Measurements from ENCODE around the gene IGF2. TPM values are rescaled to one million over a fixed set of nuclear protein-coding genes. Genes with fewer than 3 reads are reported as not detected.

The IGF2 gene
- polyA plus RNA-seq, 1 donor from 2014 or later, result not detected

GRCh38 chr11:2133241-2134021, 5.8 kb downstream of the IGF2 start:
- no peak overlapping the region for H3K4me3 ChIP-seq (ENCODE audit: low read length)
- no peak overlapping the region for H3K9ac ChIP-seq (ENCODE audit: low read length)
- no peaks in the 10 kb centered on the region for H3K79me2 ChIP-seq (replicated peaks; ENCODE audit: insufficient read depth, low read length)
- H3K9me2 ChIP-seq (ENCODE audit: insufficient read depth, low read length), result no peaks in the 10 kb centered on the region
- no peaks in the 10 kb centered on the region for H3K36me3 ChIP-seq (ENCODE audit: insufficient read depth, low read length)
- H3K4me2 ChIP-seq (ENCODE audit: low read length), result no peak overlapping the region
- no peaks in the 10 kb centered on the region for H4K20me1 ChIP-seq (ENCODE audit: insufficient read depth)
- no peaks in the 10 kb centered on the region for H3F3A ChIP-seq (ENCODE audit: insufficient read depth, low read length, poor library complexity, severe bottlenecking)
- no peak overlapping the region for H3K27ac ChIP-seq (ENCODE audit: low read length)
- no peaks in the 10 kb centered on the region for H3K9me3 ChIP-seq (ENCODE audit: low read length)
- H3K27me3 ChIP-seq (ENCODE audit: insufficient read depth, low read depth, low read length), result peaks cover 17% of the 10 kb centered on the region
- TF ChIP-seq REST (IDR thresholded peaks at IDR 0.05; ENCODE audit: borderline replicate concordance) (no peak), CTCF (IDR thresholded peaks at IDR 0.05; ENCODE audit: poor library complexity, severe bottlenecking) (no peak), EZH2 (IDR thresholded peaks at IDR 0.05; ENCODE audit: borderline replicate concordance, insufficient read depth, low read length, poor library complexity, severe bottlenecking) (no peak)
- H2AFZ ChIP-seq (ENCODE audit: low read depth, low read length), result no peak overlapping the region

GRCh38 chr11:2132874-2133240, 6.3 kb downstream of the IGF2 start:
- no peaks in the 10 kb centered on the region for H4K20me1 ChIP-seq (ENCODE audit: insufficient read depth)
- H3K4me3 ChIP-seq (ENCODE audit: low read length), result no peak overlapping the region
- no peaks in the 10 kb centered on the region for H3K36me3 ChIP-seq (ENCODE audit: insufficient read depth, low read length)
- no peak overlapping the region for H3K4me2 ChIP-seq (ENCODE audit: low read length)
- no peaks in the 10 kb centered on the region for H3K79me2 ChIP-seq (replicated peaks; ENCODE audit: insufficient read depth, low read length)
- peaks cover 12% of the 10 kb centered on the region for H3K27me3 ChIP-seq (ENCODE audit: insufficient read depth, low read depth, low read length)
- no peaks in the 10 kb centered on the region for H3K9me3 ChIP-seq (ENCODE audit: low read length)
- no peak overlapping the region for H3K9ac ChIP-seq (ENCODE audit: low read length)
- no peak overlapping the region for H3K27ac ChIP-seq (ENCODE audit: low read length)
- H3K9me2 ChIP-seq (ENCODE audit: insufficient read depth, low read length), result no peaks in the 10 kb centered on the region
- H2AFZ ChIP-seq (ENCODE audit: low read depth, low read length), result no peak overlapping the region
- H3F3A ChIP-seq (ENCODE audit: insufficient read depth, low read length, poor library complexity, severe bottlenecking), result no peaks in the 10 kb centered on the region
- TF ChIP-seq POLR2AphosphoS5 (IDR thresholded peaks at IDR 0.05) (no peak), REST (IDR thresholded peaks at IDR 0.05; ENCODE audit: borderline replicate concordance) (no peak), SMC3 (conservative IDR thresholded peaks at IDR 0.05; ENCODE audit: poor library complexity) (no peak), EZH2 (IDR thresholded peaks at IDR 0.05; ENCODE audit: borderline replicate concordance, insufficient read depth, low read length, poor library complexity, severe bottlenecking) (no peak), RAD21 (conservative IDR thresholded peaks at IDR 0.05) (no peak), EP300 (conservative IDR thresholded peaks at IDR 0.05; ENCODE audit: poor library complexity, severe bottlenecking) (no peak), TAF1 (IDR thresholded peaks at IDR 0.05; ENCODE audit: low read depth) (no peak)
